ENCODE data around the gene CDKN3. TPM values are rescaled to one million over a fixed set of nuclear protein-coding genes. Genes with fewer than 3 reads are reported as not detected.

CDKN3 gene
- total RNA-seq, 1 experiment from 2014 or later = 62.5 TPM

GRCh38 chr14:54467280-54467679 lies 70.5 kb downstream of the CDKN3 start:
- intact Hi-C loops (cut with micrococcal nuclease) = no loop called here
- Histone ChIP-seq H4K20me1 (ENCODE audit: insufficient read depth) (no peaks in the 10 kb centered on the region), H3K4me1 (ENCODE audit: control insufficient read depth in 1 of 2, insufficient read depth in 2 of 2, low read length in 2 of 2) (peaks cover 0 to 6% of the 10 kb centered on the region in 2 experiments; a peak in 1 of 4 replicates), H3K4me2 (ENCODE audit: low read length) (no peak overlapping the region), H3K79me2 (ENCODE audit: insufficient read depth, low read length) (no peaks in the 10 kb centered on the region), H3K4me3 (replicated peaks in 1 of 2; ENCODE audit: low read depth in 1 of 2, low read length in 2 of 2) (no peak overlapping the region), H3K27ac (ENCODE audit: low read depth, low read length) (no peak overlapping the region), H3K27me3 (ENCODE audit: insufficient read depth, low read length) (no peaks in the 10 kb centered on the region), H3K9me2 (ENCODE audit: insufficient read depth) (no peaks in the 10 kb centered on the region), H3K9me3 (ENCODE audit: control insufficient read depth in 1 of 2, insufficient read depth in 1 of 2, low read depth in 1 of 2, low read length in 2 of 2) (peaks cover 0 to 6% of the 10 kb centered on the region in 2 experiments; a peak in 2 of 4 replicates), H3K36me3 (ENCODE audit: control insufficient read depth in 1 of 2, insufficient read depth in 2 of 2, low read length in 2 of 2) (no peaks in the 10 kb centered on the region), H2AFZ (ENCODE audit: low read depth, low read length, poor library complexity, severe bottlenecking) (no peak overlapping the region), H3K9ac (ENCODE audit: low read length) (no peak overlapping the region)
- ChIA-PET CTCF (no interaction called here), RAD21 (ENCODE audit: low non-redundant PET in 1 of 2, low total read pairs in 2 of 2, uncharacterized antibody in 2 of 2, unreplicated experiment in 2 of 2) (no interaction called here), POLR2A (no interaction called here)
- no peak for ATAC-seq
- no TSS peak for BruUV-seq (replicated peaks)
- TF ChIP-seq EZH2 (IDR thresholded peaks at IDR 0.05) (no peak), EZH2phosphoT487 (IDR thresholded peaks at IDR 0.05; ENCODE audit: borderline replicate concordance) (no peak), ZFX (IDR thresholded peaks at IDR 0.05) (no peak)
- no peak for DNase-seq (ENCODE audit: low read depth, low spot score)

Other genes with a start within 250 kb of the CDKN3 start
- 149 TPM for gene CNIH1, start 44.4 kb downstream of the CDKN3 start, total RNA-seq (2021; ENCODE audit: unreplicated experiment)
- gene GMFB, start 92.0 kb downstream of the CDKN3 start, total RNA-seq (2021; ENCODE audit: unreplicated experiment) = 53.8 TPM
- gene CGRRF1, start 112.9 kb downstream of the CDKN3 start, total RNA-seq (2021; ENCODE audit: unreplicated experiment) = 15.9 TPM
- 9.0 TPM for gene SAMD4A, start 170.1 kb downstream of the CDKN3 start, total RNA-seq (2021; ENCODE audit: unreplicated experiment)